Retinal pigment epithelial cell (primary cell): ENCODE results near the gene CDHR1.

Experiments
- DNase-seq: peaks from one replicate; pipeline ENCODE4 v3.0.0-alpha.2; 2010; ENCODE audit warnings: low read depth
- H3K4me3 ChIP-seq: 2 replicates; pipeline ENCODE4 v1.5.1; 2011; ENCODE audit warnings: mild to moderate bottlenecking, low read length, control low read depth, moderate library complexity
- TF ChIP-seq, protein P1 (sequence below): conservative IDR thresholded peaks from 2 replicates; pipeline ENCODE4 v1.5.1; 2011; ENCODE audit warnings: low read depth, low read length, control low read depth, inconsistent platforms

CDHR1 gene

GRCh38 chr10:84232376-84232775, 38.0 kb downstream of the CDHR1 start:
- TF ChIP-seq, protein P1, sequence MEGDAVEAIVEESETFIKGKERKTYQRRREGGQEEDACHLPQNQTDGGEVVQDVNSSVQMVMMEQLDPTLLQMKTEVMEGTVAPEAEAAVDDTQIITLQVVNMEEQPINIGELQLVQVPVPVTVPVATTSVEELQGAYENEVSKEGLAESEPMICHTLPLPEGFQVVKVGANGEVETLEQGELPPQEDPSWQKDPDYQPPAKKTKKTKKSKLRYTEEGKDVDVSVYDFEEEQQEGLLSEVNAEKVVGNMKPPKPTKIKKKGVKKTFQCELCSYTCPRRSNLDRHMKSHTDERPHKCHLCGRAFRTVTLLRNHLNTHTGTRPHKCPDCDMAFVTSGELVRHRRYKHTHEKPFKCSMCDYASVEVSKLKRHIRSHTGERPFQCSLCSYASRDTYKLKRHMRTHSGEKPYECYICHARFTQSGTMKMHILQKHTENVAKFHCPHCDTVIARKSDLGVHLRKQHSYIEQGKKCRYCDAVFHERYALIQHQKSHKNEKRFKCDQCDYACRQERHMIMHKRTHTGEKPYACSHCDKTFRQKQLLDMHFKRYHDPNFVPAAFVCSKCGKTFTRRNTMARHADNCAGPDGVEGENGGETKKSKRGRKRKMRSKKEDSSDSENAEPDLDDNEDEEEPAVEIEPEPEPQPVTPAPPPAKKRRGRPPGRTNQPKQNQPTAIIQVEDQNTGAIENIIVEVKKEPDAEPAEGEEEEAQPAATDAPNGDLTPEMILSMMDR: no peak
- no peak for DNase-seq
- H3K4me3 ChIP-seq: no peak overlapping the region

DNA sequence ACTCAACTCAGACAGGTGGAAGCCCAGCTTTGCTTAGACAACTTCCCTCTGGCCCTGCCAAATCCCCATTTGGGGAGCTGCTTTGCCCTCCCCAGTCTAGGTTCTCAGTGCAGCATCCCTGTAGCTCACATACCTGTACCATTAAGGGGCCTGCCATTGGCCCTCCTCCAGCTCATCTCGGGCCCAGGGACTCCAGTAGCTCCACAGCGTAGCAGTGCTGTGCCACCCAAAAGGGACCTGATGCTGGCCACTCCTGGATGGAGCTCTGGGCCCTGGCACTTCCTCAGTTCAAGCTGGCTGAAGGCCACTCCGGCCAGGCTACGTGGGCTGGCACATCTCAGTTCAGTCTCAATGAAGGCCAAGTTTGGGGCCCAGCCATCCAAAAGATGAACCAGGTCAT, 39.6 kb downstream of the CDHR1 start:
- TF ChIP-seq, protein P1: no peak
- no peak overlapping the region for H3K4me3 ChIP-seq
- no peak for DNase-seq

DNA sequence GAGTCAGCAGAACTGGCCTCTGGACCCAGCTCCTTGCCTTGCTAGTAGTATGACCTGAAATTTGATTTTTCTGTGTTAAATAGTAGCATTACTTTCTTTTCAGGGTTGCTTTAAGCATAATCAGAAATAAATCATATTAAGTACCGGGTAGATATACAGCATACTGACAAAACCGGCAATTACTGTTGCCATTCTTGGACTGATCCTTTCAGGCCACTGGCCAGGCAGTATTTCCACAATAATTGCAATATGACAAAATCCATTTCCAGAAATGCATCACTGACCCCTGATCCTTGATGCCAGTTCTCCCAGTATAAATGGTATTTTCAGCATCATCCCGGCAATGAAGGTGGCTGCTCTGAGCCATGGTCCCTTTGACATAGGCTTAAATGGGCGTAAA, 40.1 kb downstream of the CDHR1 start:
- no peak overlapping the region for H3K4me3 ChIP-seq
- TF ChIP-seq, protein P1: no peak
- DNase-seq: no peak

DNA sequence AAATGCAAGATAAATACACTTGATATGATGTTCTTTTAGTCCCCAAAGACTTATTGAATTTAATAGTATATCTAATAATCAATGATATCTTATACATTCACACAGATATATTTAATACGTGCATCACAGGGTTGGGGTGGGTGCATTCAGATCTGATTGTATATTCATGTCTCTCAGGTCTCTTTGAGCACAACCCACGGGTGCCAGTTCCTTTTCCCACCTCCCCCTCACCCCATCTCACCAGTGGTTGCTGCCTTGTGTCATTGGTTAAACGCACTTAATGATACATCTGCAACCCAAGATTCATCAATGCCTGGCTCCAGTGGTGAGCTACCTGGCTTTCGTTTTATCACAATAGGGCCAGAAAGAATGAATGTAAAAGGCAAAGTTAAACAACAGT, 40.8 kb downstream of the CDHR1 start:
- TF ChIP-seq, protein P1: no peak
- DNase-seq: no peak
- H3K4me3 ChIP-seq: no peak overlapping the region

DNA sequence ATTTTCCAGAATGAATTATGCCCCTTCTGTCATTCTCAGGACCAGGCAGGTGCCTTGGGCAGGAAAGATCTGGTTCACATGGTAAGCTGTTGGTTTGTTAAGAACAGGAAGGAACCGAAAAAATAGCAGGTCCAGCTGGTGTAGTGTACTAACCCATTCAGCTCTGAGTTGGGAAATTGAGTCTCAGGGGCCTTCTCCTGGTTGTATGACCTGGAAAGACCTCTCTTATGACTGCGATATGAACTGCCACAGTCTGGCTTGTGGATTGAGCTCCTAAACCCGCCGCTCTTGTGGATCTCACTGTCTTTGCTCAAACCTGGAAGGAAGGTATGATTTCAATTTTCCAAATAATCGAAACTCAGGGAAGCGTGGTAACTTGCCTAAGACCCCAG, 42.5 kb downstream of the CDHR1 start:
- TF ChIP-seq, protein P1: no peak
- H3K4me3 ChIP-seq: no peak overlapping the region
- no peak for DNase-seq

DNA sequence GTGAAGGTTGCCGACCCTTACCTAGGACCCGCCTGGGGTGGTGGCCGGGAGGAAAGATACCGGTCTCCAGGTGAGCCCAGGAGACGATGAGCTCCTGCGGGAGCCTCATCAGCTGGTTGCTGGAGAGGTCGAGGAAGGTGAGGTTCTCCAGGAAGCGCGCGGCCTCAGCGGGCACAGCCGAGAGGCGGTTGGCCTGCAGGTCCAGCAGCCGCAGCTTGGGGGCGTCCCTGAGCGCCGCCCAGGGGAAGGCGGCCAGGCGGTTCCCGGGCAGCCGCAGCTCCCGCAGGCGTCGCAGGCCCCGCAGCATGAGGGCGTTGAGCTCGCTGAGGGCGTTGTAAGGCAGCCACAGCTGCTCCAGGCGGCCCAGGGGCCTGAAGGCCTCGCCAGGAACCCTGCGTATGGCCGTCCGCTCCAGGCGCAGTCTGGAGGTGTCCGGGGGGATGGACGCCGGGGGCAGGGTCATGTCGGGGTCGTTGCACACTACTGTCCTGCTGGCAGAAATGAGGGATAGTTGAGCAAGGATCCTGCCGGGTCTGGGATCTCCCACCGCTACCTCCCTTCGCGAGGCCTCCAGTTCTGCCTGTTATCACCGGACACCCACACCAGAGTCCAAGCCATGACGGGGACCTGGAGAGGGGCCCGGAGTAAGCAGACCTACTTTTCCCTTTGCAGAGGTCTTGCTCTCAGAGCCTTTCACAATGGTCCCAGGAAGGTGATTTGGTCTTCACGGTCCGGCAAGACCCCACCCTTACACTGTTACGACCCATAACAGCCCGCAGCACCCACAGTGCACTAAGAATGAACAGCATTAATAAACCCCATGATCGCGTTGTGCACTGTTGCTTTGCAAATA, 43.1 kb downstream of the CDHR1 start:
- no peak overlapping the region for H3K4me3 ChIP-seq
- TF ChIP-seq, protein P1: no peak
- DNase-seq: no peak

GRCh38 chr10:84238909-84239308, 44.6 kb downstream of the CDHR1 start:
- DNase-seq: no peak
- TF ChIP-seq, protein P1: no peak
- H3K4me3 ChIP-seq: no peak overlapping the region
